ENCODE data around the gene IL21R.

The IL21R gene

DNA sequence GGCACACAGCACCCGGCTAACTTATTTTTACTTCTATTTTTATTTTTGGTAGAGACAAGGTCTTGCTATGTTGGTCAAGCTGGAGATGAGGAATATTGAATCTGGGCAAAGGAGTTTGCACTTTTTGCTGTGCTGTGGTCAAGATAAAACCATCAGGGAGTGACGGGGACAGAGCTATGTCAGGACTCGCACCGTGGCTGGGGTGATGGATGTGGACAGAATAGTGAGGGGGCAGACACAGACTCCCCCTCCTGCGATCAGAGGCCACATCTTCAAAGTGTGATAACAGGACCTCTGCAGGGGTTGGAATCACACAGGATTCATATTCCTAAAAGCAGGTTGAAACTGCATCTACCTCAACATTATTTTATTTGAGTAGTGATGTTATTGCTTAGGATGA is 25.6 kb downstream of the IL21R start:
- Histone ChIP-seq H3K9ac (peak overlapping the region; percentile 56 to 80 (median 74); a peak in 21 of 22 replicates), H4K20me1 (peaks cover 0 to 9% (median 0%) of the 10 kb centered on the region in 11 experiments; a peak in 2 of 22 replicates), H3K9me3 (replicated peaks in 1 of 11) (peaks cover 5 to 11% (median 9%) of the 10 kb centered on the region in 11 experiments; a peak in 21 of 22 replicates), H3K4me3 (peak overlapping the region; percentile 49 to 70 (median 58)), H3K27me3 (no peaks in the 10 kb centered on the region), H3K4me2 (peak overlapping the region; percentile 82 to 91 (median 86)), H3K36me3 (peaks cover 0 to 27% (median 0%) of the 10 kb centered on the region in 11 experiments; a peak in 6 of 22 replicates), H3K27ac (peak overlapping the region; percentile 48 to 93 (median 85); a peak in 21 of 22 replicates), H3K4me1 (peaks cover 84 to 98% (median 92%) of the 10 kb centered on the region in 10 experiments)
- no peak for TF ChIP-seq Cebpa-rat (IDR thresholded peaks at IDR 0.05)

DNA sequence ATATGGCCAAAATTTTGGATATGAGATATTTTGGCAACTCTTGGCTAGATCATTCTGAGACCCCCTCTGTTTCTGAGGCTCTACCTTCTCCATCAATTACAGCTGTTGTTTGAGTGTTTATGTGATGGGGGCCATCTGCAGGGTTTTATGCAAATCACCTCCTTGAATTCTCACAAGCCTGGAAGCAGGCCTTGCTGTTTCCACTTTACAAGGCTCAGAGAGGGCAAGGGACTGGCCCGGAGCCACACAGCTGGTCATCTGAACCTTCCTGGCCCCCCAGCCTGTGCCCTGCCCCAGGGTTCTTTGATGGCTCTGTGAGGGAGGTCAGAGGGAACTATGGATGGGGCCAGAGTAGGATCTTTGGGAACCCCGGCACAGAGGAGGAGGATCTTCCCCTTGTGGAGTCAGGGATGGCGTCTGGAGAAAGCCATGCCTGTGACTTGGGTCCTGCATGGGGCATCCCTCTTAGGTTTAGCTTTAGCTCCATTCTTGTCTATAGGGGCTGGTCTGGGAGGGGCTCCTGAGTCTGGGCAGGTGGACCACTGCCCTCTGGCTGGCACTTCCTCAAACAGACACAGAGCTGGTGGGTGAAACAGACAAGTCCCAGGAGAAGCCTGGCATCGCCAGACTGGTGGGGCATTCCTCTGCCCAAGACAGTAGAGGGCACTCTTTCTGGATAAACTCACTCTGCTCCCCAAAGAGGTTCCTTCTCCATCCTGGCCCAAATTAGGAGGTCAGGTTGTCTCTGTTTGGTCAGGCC is 26.2 kb downstream of the IL21R start:
- Histone ChIP-seq H3K4me3 (peak overlapping the region; percentile 49 to 70 (median 58); a peak in 18 of 20 replicates), H3K4me2 (peak overlapping the region; percentile 82 to 91 (median 86)), H3K9me3 (replicated peaks in 1 of 11) (peaks cover 0 to 5% (median 2%) of the 10 kb centered on the region in 11 experiments; a peak in 15 of 22 replicates), H3K9ac (peak overlapping the region in 10 of 11 experiments; percentile 17 to 80 (median 74); a peak in 18 of 22 replicates), H3K4me1 (peaks cover 91 to 100% (median 98%) of the 10 kb centered on the region in 10 experiments), H3K36me3 (peaks cover 0 to 22% (median 0%) of the 10 kb centered on the region in 11 experiments; a peak in 6 of 22 replicates), H4K20me1 (peaks cover 0 to 9% (median 0%) of the 10 kb centered on the region in 11 experiments; a peak in 3 of 22 replicates), H3K27ac (peak overlapping the region in 10 of 11 experiments; percentile 79 to 93 (median 85); a peak in 16 of 22 replicates), H3K27me3 (no peaks in the 10 kb centered on the region)
- no peak for TF ChIP-seq Cebpa-rat (IDR thresholded peaks at IDR 0.05)

DNA sequence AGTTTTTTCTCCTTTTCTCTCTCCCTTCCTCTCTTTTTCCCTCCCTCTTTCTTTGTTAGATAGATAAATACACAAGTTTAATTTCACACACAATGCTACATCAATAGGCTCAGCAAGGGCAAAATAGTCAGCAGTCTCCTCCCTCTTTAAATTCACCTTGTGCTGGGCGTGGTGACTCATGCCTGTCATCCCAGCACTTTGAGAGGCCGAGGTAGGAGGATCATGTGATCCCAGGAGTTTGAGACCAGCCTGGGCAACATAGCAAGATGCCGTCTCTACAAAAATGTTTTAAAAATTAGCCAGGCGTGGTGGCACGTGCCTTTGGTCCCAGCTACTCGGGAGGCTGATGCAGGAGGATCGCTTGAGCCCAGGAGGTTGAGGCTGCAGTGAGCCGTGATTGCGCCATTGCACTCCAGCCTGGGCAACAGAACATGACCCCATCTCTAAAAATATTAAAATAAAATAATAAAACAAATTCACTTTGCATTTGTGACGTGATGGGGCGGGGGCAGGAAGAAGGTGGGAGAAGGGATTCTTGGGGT is 27.4 kb downstream of the IL21R start:
- TF ChIP-seq Cebpa-rat (IDR thresholded peaks at IDR 0.05) = peak in 2 of 11 experiments; percentile 42 to 52; a peak in 2 of 22 replicates
- H3K4me1 ChIP-seq = peaks cover 98 to 100% (median 100%) of the 10 kb centered on the region in 10 experiments
- H4K20me1 ChIP-seq = peaks cover 0 to 19% (median 0%) of the 10 kb centered on the region in 11 experiments; a peak in 5 of 22 replicates
- H3K36me3 ChIP-seq = peaks cover 0 to 32% (median 5%) of the 10 kb centered on the region in 11 experiments; a peak in 10 of 22 replicates
- peak overlapping the region; percentile 75 to 93 (median 85); a peak in 20 of 22 replicates for H3K27ac ChIP-seq
- H3K4me2 ChIP-seq = peak overlapping the region; percentile 82 to 91 (median 86)
- peak overlapping the region in 5 of 10 experiments; percentile 0 to 56 (median 38); a peak in 7 of 20 replicates for H3K4me3 ChIP-seq
- peak overlapping the region; percentile 54 to 78 (median 72); a peak in 18 of 22 replicates for H3K9ac ChIP-seq
- H3K27me3 ChIP-seq = no peaks in the 10 kb centered on the region
- H3K9me3 ChIP-seq (replicated peaks in 1 of 11) = no peaks in the 10 kb centered on the region

DNA sequence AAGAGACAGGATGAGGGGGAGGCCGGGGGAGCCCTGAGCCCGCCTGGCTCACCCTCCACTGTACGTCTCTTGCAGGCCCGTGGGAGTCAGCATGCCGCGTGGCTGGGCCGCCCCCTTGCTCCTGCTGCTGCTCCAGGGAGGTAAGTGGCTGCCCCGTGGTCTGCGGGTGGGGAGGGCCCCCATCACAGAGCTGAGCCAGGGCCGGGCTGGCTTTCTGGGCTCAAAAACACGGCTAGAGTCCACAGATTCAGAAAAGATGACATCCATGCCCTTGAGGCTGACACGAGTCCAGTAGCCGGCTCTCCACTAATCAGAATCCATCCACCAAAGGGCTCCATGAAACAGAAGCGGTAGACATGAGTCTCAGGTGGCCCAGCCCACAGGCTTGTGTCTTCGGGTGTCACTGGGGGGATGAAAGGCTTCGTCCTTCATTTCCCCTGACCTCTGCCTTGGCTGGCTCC is 28.0 kb downstream of the IL21R start:
- no peak for TF ChIP-seq Cebpa-rat (IDR thresholded peaks at IDR 0.05)
- peaks cover 0 to 32% (median 11%) of the 10 kb centered on the region in 11 experiments; a peak in 11 of 22 replicates for H3K36me3 ChIP-seq
- H3K9me3 ChIP-seq (replicated peaks in 1 of 11) = no peaks in the 10 kb centered on the region
- H3K4me3 ChIP-seq = peak overlapping the region in 9 of 10 experiments; percentile 0 to 50 (median 17); a peak in 9 of 20 replicates
- peak overlapping the region; percentile 82 to 91 (median 86) for H3K4me2 ChIP-seq
- H3K4me1 ChIP-seq = peaks cover 95 to 100% (median 100%) of the 10 kb centered on the region in 10 experiments
- H3K9ac ChIP-seq = peak overlapping the region; percentile 54 to 78 (median 69); a peak in 21 of 22 replicates
- peak overlapping the region; percentile 75 to 93 (median 85); a peak in 21 of 22 replicates for H3K27ac ChIP-seq
- peaks cover 0 to 23% (median 0%) of the 10 kb centered on the region in 11 experiments; a peak in 5 of 22 replicates for H4K20me1 ChIP-seq
- no peaks in the 10 kb centered on the region for H3K27me3 ChIP-seq

DNA sequence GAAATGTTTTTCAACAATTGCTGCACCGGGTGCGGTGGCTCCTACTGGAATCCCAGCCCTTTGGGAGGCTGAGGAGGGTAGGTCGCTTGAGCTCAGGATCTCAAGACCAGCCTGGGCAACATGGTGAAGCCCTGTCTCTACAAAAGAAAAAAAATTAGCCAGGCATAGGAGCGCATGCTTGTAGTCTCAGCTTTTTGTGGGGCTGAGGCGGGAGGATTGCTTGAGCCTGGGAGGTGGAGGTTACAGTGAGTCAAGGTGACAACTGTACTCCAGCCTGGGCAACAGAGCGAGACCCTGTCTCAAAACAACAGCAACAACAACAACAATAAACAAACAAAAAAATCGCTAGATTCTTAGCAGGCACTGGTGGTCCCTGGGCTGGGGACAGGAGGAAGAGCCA is 28.5 kb downstream of the IL21R start:
- Histone ChIP-seq H3K27ac (peak overlapping the region; percentile 75 to 93 (median 85); a peak in 21 of 22 replicates), H3K4me3 (peak overlapping the region in 9 of 10 experiments; percentile 0 to 50 (median 17); a peak in 9 of 20 replicates), H4K20me1 (peaks cover 0 to 23% (median 0%) of the 10 kb centered on the region in 11 experiments; a peak in 5 of 22 replicates), H3K36me3 (peaks cover 0 to 32% (median 14%) of the 10 kb centered on the region in 11 experiments; a peak in 11 of 22 replicates), H3K9ac (peak overlapping the region; percentile 54 to 78 (median 69); a peak in 20 of 22 replicates), H3K4me2 (peak overlapping the region; percentile 82 to 91 (median 86)), H3K9me3 (replicated peaks in 1 of 11) (no peaks in the 10 kb centered on the region), H3K4me1 (peaks cover 90 to 98% (median 96%) of the 10 kb centered on the region in 10 experiments), H3K27me3 (no peaks in the 10 kb centered on the region)
- no peak for TF ChIP-seq Cebpa-rat (IDR thresholded peaks at IDR 0.05)

DNA sequence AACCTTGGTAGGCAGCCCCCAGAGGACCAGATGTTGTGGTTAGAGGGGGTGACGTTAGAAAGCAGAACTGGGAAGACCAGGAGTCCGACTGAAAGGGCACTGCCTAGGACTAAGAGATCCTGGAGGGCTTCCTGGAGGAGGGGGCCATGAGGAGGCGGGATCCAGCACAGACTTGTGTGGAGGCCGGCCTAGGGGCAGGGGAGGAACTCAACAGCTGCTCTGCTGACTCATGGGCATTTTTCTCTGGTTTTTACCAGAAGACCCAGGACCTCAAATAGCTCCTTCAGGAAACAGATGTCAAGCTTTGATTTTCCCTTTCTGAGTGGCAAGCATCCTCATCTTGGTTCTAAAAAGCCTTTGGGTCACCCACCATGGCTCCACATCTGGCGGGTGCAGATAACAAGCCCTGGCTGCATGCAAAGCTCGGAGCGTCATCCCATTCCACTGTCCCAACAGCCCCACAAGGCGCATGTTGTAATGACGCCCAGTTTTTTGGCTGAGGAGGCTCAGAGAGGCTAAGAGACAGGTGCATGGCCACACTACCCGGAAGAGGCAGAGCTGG is 29.0 kb downstream of the IL21R start:
- Histone ChIP-seq H3K36me3 (peaks cover 0 to 37% (median 15%) of the 10 kb centered on the region in 11 experiments; a peak in 14 of 22 replicates), H3K4me3 (peak overlapping the region in 6 of 10 experiments; percentile 0 to 44 (median 6); a peak in 4 of 20 replicates), H4K20me1 (peaks cover 0 to 23% (median 0%) of the 10 kb centered on the region in 11 experiments; a peak in 5 of 22 replicates), H3K4me1 (peaks cover 85 to 93% (median 91%) of the 10 kb centered on the region in 10 experiments), H3K27me3 (no peaks in the 10 kb centered on the region), H3K9me3 (replicated peaks in 1 of 11) (no peaks in the 10 kb centered on the region), H3K27ac (peak overlapping the region; percentile 75 to 93 (median 85); a peak in 21 of 22 replicates), H3K9ac (peak overlapping the region; percentile 54 to 78 (median 69); a peak in 15 of 22 replicates), H3K4me2 (peak overlapping the region; percentile 82 to 91 (median 86))
- TF ChIP-seq Cebpa-rat (IDR thresholded peaks at IDR 0.05) = peak in 2 of 11 experiments; percentile 19 to 61; a peak in 3 of 22 replicates

DNA sequence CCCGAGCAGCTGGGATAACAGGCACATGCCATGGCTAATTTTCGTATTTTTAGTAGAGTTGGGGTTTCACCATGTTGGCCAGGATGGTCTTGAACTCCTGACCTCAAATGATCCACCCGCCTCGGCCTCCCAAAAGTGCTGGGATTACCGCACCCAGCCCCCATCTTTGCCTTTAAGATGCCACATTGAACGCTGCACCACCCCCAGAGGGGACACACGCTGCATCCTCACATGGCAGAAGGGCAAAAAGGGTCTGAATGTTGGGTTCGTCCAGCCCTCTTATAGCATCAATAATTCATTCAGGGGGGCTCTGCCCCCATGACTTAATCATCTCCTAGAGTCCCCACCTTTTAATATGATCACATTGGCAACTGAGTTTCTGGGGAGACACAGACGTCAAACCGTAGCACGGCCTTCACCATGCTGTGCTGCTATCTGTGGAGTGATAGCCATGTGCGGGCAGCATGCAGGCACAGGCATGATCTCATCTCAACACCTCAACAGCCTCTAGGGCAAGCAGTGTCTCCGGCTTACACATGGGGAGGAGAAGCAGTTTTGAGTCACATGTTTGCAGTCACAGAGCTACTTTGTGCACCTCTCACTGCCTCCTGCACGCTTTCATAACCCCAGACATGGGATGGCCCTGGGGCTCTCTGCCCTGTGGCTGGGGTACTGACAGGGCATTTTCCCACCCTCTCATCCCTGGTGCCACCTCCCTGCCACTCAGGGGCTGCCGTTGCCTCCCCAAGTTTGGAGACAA is 30.0 kb downstream of the IL21R start:
- Histone ChIP-seq H3K4me2 (peak overlapping the region; percentile 82 to 91 (median 86)), H3K27ac (peak overlapping the region; percentile 53 to 87 (median 81); a peak in 21 of 22 replicates)

More for the DNA sequence above, 30.0 kb downstream of the IL21R start:
- no peaks in the 10 kb centered on the region for H3K9me3 ChIP-seq (replicated peaks in 1 of 11)
- peaks cover 0 to 47% (median 19%) of the 10 kb centered on the region in 11 experiments; a peak in 16 of 22 replicates for H3K36me3 ChIP-seq
- TF ChIP-seq Cebpa-rat (IDR thresholded peaks at IDR 0.05) = no peak
- peaks cover 75 to 84% (median 81%) of the 10 kb centered on the region in 10 experiments for H3K4me1 ChIP-seq
- H3K4me3 ChIP-seq = peak overlapping the region in 4 of 10 experiments; percentile 4 to 44 (median 14); a peak in 4 of 20 replicates
- peak overlapping the region; percentile 12 to 68 (median 48); a peak in 17 of 22 replicates for H3K9ac ChIP-seq
- H3K27me3 ChIP-seq = no peaks in the 10 kb centered on the region
- peaks cover 0 to 33% (median 0%) of the 10 kb centered on the region in 11 experiments; a peak in 5 of 22 replicates for H4K20me1 ChIP-seq

All from BLaER1 treated with 17β-estradiol and CSF1 and Interleukin-3, amounts not matched to agents 10 nM and 100 nM (cell line).